Measurements from ENCODE around the gene PTPRT.

Gene PTPRT

GRCh38 chr20:43022568-43022967, 167.1 kb downstream of the PTPRT start:
- no peak for DNase-seq (ENCODE audit: low spot score)

DNA sequence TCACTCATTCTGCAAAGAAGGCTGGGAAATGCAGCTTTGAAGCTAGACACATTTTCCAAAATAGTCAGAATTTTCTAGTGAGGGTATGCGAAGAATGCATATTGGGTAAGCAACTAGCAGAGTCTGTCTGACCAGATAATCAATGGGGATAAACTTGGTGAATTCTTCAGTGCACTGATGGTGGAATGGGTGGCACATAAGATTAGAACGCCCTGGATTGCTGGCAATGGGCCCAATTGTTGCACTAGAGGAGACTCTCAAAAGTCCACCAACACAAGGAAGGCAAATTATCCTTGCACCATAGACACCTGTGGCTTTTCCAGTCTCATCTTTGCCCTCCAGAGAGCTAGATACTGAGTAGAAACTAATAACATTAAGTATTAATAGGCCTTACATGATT, 167.6 kb downstream of the PTPRT start:
- DNase-seq (ENCODE audit: low spot score) = no peak

- no peak for DNase-seq (ENCODE audit: low spot score)
These were observed 172.3 kb downstream of the PTPRT start for GRCh38 chr20:43017241-43018030.

DNA sequence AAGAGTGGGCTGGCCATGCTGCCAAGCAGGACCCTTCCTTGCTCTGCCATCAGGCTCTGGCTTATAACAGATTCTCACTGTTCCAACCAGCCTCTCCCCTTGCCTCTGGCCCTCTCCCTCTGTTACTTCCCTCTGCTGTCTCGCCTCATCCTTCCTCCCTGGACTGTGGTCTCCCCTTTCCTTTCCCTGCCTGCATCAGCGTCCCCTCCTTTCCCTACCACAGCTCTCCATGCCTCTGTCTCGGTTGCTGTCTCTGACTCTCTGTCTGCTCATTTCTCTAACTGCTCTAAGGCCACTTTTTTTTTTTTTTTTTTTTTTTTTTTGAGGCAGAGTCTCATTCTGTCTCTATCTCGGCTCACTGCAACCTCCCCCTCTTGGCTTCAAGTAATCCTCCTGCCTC, 173.4 kb downstream of the PTPRT start:
- DNase-seq (ENCODE audit: low spot score) = no peak

- DNase-seq (ENCODE audit: low spot score) = no peak
These were observed 174.1 kb downstream of the PTPRT start for GRCh38 chr20:43015566-43015965.

DNA sequence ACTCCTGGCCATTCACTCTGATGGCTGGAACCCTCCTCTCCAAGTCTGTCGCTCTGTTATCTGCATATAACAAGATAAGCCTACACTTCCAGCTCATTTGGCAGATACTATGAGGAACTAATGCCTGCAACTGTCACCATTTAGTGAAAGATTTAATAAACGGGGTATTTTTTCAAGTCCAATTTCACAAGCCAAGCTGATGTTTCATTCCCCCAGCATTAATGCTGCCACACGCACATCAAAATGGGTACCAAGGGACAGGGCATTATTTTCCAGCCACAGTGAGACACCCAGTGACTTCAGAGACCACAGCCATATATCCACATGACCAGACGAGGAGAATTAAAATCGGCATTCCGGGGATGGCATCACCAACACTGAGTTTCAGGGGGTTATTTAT, 175.5 kb downstream of the PTPRT start:
- no peak for DNase-seq (ENCODE audit: low spot score)

DNA sequence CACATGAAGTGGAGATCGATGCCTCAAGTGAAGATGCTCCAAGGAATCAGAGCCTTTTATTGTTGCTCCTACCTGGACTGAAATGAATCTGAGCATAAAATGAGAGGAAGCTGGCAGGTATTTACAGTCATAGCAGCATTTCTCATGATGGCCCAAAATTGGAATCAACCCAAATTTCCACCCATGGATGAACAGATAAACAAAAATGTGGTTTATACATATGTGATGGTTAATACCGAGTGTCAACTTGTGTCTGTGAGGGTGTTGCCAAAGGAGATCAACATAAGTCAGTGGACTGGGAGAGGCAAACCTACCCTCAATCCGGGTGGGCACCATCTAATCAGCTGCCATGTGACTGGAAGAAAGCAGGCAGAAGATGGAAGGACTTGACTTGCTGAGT, 178.2 kb downstream of the PTPRT start:
- no peak for DNase-seq (ENCODE audit: low spot score)

- DNase-seq (ENCODE audit: low spot score) = no peak
These were observed 180.2 kb downstream of the PTPRT start for GRCh38 chr20:43009532-43009931.

DNA sequence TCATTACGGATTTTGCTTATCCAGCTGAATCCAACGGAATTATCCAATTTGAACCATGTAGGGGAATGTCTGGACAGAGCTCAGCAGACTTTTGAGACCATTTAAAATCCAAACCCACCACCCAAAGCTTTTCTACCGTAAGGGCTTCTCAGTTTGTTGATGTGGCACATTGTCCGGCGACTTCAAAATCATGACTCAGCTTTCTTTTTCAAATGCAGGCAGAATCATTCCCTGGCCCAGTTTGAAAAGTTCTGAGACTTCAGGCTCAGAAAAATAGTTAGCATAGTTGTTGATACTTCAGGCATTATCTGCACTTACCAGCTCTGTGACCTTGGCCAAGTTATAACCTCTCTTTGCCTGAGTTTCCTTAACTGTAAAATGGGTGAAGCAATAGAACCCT, 182.2 kb downstream of the PTPRT start:
- no peak for DNase-seq (ENCODE audit: low spot score)

DNA sequence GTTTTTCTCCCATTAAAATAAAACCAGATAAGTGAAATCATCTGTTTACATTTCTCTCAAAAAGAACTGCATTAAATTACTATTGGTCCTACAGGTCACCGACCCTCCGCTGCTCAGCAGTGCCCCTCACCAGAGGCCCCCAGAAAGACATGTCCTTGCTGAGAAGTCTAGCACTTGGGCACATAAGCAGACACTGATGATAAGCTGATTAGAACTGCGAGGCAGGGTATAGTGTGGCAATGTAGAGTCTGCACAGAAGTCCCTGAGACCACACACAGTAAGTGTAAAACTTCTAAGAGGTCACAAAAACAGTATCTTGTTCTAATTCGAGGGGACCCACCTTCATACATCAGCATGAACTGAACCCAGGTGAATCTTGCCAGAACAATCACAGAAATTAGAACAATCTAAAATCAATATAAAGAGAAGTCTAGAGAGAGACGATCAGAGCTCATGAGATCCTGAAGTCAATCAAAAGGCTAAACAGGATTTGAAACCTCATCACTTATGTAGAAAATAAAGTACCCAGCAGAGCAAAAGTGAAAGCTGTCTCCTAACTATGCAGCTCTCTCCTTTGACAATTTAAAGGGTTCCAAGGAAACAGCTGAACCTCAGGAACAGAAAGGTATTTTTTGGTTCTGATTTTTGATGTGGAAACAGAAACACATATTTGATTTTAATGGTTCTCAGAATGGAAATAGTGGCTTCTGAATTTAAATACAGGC, 182.9 kb downstream of the PTPRT start:
- no peak for DNase-seq (ENCODE audit: low spot score)

GRCh38 chr20:43003318-43003944, 186.3 kb downstream of the PTPRT start:
- DNase-seq (ENCODE audit: low spot score) = no peak

DNA sequence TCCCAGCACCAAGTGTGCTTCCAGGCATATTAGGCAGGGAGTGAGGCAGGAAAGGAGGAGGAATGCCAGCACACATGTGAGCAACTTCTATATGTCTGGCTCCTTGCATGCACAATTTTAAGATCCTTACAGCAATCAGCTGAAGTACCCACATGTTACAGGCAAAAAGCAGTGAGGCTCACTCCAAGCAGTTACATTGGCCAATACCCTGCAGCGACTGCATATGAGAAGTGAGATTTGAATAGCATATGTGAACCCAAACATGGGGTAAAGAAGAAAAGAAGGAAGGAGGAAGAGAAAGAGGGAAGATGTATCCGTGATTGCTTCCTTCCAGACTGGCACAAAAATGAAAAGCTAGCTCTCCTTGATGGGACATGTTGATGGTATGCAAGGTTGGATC, 193.6 kb downstream of the PTPRT start:
- no peak for DNase-seq (ENCODE audit: low spot score)

DNA sequence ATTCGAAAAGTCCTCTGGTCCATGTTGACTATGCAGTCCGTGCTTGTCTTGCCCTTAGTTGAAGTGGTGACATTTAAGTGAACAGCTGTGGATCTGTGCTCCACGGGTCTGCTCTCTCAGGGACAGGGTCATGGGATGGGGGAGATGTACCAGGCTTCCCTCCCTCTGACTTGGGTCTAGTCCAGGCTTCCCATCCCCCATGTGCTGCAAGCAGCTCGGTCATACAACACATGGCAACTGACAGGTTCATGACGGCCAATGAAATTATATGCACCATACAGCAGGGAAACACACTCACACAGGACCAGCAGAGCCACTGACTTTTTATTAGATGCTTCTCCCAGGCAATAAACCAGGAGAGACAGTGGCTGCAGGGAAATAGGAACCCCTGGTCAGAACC, 201.4 kb downstream of the PTPRT start:
- DNase-seq (ENCODE audit: low spot score) = no peak

DNA sequence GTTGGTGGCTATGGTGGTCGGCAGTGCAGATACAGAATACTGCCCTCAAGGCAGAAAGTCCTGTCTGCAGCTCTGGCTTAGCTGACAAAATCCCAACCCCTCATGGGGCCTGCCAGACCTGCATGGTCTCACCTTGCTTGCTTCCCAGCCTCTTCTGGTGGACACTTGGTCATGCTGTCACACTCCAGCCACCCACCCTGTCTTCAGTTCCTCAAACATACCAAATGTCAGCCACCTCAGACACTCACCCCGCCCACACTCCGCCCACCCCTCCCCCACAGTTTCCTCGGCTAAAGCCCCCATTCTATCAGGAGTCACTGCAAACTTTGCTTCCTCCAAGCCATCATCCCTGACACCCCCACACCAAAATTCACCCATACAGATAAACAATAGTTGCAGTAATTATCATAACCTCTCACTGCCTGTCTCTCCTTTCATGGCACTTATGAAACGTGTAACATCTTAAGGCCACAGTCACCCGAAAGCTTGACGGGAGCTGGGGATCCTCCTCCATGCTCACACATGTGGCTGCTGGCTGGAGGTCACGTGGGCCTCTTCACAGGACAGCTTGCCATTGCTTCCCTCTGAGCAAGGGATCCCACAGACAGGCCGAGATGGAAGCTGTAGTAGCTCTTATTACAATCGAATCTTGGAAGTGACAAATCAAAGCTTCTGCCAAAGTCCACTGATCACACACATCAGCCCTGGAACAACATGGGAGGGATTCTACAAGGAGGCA, 202.2 kb downstream of the PTPRT start:
- DNase-seq (ENCODE audit: low spot score) = no peak

- no peak for DNase-seq (ENCODE audit: low spot score)
These were observed 203.4 kb downstream of the PTPRT start for GRCh38 chr20:42986143-42986773.

DNA sequence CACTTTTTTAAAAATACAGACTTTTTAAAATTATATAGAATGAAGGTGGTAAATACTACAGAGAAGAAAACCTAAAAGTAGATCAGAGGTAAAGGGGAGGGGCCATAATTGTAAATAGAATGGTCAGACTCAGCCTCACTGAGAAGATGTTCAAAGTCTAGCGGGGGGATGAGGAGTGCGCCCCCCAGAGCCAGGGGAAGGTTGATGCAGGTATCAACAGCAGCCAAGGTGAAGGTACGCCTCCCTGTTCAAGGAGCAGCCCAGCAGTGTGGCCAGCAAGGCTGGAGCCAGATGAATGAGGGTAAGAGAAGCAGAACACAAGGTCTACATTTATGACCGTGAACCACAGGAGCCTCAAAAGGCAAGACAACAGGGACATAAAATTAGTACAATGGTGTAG, 204.1 kb downstream of the PTPRT start:
- DNase-seq (ENCODE audit: low spot score) = no peak

DNA sequence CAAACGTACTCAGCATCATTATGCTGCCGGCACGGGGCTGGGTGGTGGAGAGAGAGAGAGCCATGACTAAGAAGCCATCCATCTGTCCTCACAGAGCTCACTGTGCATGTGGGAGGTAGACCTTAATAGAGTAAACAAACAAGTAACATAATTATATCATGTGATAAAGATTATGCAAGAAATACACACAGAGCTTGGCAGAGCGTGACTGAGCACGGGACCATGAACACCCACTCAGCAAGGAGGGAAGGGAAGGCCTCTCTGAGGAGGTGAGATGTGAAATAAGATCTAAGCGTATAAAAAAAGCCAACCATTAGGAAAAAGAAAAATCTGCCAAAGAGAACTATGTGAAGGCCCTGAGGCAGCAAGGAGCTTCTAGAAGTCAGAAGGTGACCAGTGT, 207.5 kb downstream of the PTPRT start:
- DNase-seq (ENCODE audit: low spot score) = no peak

DNA sequence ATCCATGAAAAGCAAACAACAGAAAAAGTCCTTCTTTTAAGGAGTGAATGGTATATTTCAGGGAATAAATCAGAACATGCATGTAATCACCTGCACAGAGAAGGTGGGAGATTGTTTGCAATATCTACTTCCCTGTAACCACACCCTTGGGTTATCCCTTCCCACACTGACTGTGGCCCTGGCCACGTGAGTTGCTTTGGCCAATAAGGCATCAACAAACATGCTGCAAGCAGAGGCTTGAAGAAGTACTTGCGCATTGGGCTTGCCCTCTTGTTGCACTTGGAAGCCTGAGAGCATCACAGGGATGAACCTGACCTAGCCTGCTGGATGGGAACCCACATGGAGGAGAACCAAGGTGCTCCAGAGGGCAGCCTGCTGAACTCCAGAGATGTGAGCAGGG, 208.5 kb downstream of the PTPRT start:
- DNase-seq (ENCODE audit: low spot score) = no peak

GRCh38 chr20:42979720-42980119, 210.0 kb downstream of the PTPRT start:
- no peak for DNase-seq (ENCODE audit: low spot score)

DNA sequence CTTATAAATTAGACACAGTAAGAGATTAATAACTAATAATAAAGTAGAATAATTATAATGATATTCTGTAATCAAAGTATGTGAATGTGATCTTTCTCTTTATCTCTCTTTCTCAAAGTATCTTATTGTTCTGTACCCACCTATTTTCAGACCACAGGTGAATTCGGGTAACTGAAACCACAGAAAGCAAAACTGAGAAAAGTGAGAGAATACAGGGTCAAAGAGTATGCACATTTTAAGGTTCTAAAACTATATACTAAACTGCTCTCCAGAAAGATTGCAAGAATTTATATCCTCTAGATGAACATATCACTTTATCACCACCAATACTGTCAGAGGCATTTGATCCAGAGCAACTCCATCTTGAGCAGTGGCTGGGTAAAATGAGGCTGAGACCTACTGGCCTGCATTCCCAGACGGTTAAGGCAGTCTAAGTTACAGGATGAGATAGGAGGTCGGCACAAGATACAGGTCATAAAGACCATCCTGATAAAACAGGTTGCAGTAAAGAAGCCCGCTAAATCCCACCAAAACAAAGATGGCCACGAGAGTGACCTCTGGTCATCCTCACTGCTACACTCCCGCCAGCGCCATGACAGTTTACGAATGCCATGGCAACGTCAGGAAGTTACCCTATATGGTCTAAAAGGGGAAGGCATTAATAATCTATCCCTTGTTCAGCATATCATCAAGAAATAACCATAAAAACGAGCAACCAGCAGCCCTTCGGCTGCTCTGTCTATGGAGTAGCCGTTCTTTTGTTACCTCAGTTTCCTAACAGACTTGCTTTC, 211.3 kb downstream of the PTPRT start:
- no peak for DNase-seq (ENCODE audit: low spot score)

GRCh38 chr20:42975974-42976373, 213.7 kb downstream of the PTPRT start:
- DNase-seq (ENCODE audit: low spot score) = no peak

Data from hematopoietic multipotent progenitor cell treated with erythropoietin and hydrocortisone succinate and interleukin-3 and kit ligand, for 17 days (in vitro differentiated cells).